H9 (cell line): ENCODE measurements around the gene KLHL3. TPM values are rescaled to one million over a fixed set of nuclear protein-coding genes. Genes with fewer than 3 reads are reported as not detected.

ENCODE experiments used
- DNase-seq: peaks from one replicate; pipeline ENCODE4 v3.0.0-alpha.2; 2017
- H2AFZ ChIP-seq: one replicate; pipeline ENCODE4 v1.6.1; 2013; ENCODE audit warnings: mild to moderate bottlenecking, low read length, control low read depth, moderate library complexity
- H2AK5ac ChIP-seq: 2 replicates; pipeline ENCODE4 v1.6.1; 2013; ENCODE audit warnings: low read length, control low read depth, mixed read lengths; ENCODE audit not compliant: insufficient read length
- H2BK120ac ChIP-seq: one replicate; pipeline ENCODE4 v1.6.1; 2013; ENCODE audit warnings: low read depth, mild to moderate bottlenecking, low read length, control low read depth, inconsistent platforms; ENCODE audit not compliant: poor library complexity, severe bottlenecking
- H2BK12ac ChIP-seq: 2 replicates; pipeline ENCODE4 v1.6.1; 2013; ENCODE audit warnings: low read length, control low read depth, mixed read lengths, low read depth; ENCODE audit not compliant: insufficient read length
- H2BK15ac ChIP-seq: 2 replicates; pipeline ENCODE4 v1.6.1; 2013; ENCODE audit warnings: low read depth, low read length, control low read depth
- H2BK20ac ChIP-seq: one replicate; pipeline ENCODE4 v1.6.1; 2013; ENCODE audit warnings: low read depth, mild to moderate bottlenecking, low read length, control low read depth, inconsistent platforms; ENCODE audit not compliant: poor library complexity, severe bottlenecking
- H2BK5ac ChIP-seq: 2 replicates; pipeline ENCODE4 v1.6.1; 2013; ENCODE audit warnings: low read length, control low read depth, mixed read lengths; ENCODE audit not compliant: insufficient read length
- H3K14ac ChIP-seq: 2 replicates; pipeline ENCODE4 v1.6.1; 2013; ENCODE audit warnings: low read length, control low read depth; ENCODE audit not compliant: insufficient read depth
- H3K18ac ChIP-seq: 2 replicates; pipeline ENCODE4 v1.6.1; 2013; ENCODE audit warnings: low read depth, mild to moderate bottlenecking, mixed read lengths, low read length, control low read depth; ENCODE audit not compliant: insufficient read length
- H3K23ac ChIP-seq: 2 replicates; pipeline ENCODE4 v1.6.1; 2013; ENCODE audit warnings: low read length, control low read depth, mixed read lengths, low read depth; ENCODE audit not compliant: insufficient read length
- H3K23me2 ChIP-seq: 2 replicates; pipeline ENCODE4 v1.6.1; 2013; ENCODE audit warnings: low read depth, mild to moderate bottlenecking, mixed read lengths, low read length, control low read depth; ENCODE audit not compliant: insufficient read length, poor library complexity, severe bottlenecking
- H3K27ac ChIP-seq: 2 replicates; pipeline ENCODE4 v1.5.1; 2013; ENCODE audit warnings: low read length, control low read depth, mixed read lengths, low read depth; ENCODE audit not compliant: insufficient read length
- H3K27me3 ChIP-seq: 2 replicates; pipeline ENCODE4 v1.6.1; 2013; ENCODE audit warnings: low read length, control low read depth, inconsistent platforms; ENCODE audit not compliant: insufficient read depth
- H3K4ac ChIP-seq: 2 replicates; pipeline ENCODE4 v1.6.1; 2013; ENCODE audit warnings: low read depth, mild to moderate bottlenecking, control low read depth, inconsistent platforms, low read length, moderate library complexity
- H3K4me1 ChIP-seq: 2 replicates; pipeline ENCODE4 v1.6.1; 2013; ENCODE audit warnings: low read length, control low read depth, inconsistent platforms; ENCODE audit not compliant: insufficient read depth
- H3K4me2 ChIP-seq: 2 replicates; pipeline ENCODE4 v1.6.1; 2013; ENCODE audit warnings: low read length, control low read depth, mixed read lengths; ENCODE audit not compliant: insufficient read length, insufficient read depth
- H3K56ac ChIP-seq: 2 replicates; pipeline ENCODE4 v1.6.1; 2013; ENCODE audit warnings: low read depth, mild to moderate bottlenecking, mixed read lengths, low read length, control low read depth; ENCODE audit not compliant: insufficient read length
- H3K79me1 ChIP-seq: 2 replicates; pipeline ENCODE4 v1.6.1; 2013; ENCODE audit warnings: low read depth, mild to moderate bottlenecking, moderate library complexity, low read length, control low read depth, inconsistent platforms; ENCODE audit not compliant: insufficient read depth, poor library complexity, severe bottlenecking
- H3K79me2 ChIP-seq: 2 replicates; pipeline ENCODE4 v1.6.1; 2013; ENCODE audit warnings: low read length, control low read depth, inconsistent platforms; ENCODE audit not compliant: insufficient read depth
- H3K9ac ChIP-seq: 2 replicates; pipeline ENCODE4 v1.6.1; 2013; ENCODE audit warnings: low read length, control low read depth, mixed read lengths; ENCODE audit not compliant: insufficient read length; ENCODE audit errors: extremely low read depth
- H3K9me3 ChIP-seq: one replicate; pipeline ENCODE4 v1.6.1; 2013; ENCODE audit warnings: low read depth, low read length, inconsistent platforms; ENCODE audit not compliant: control insufficient read depth
- H3T11ph ChIP-seq: one replicate; pipeline ENCODE4 v1.6.1; 2013; ENCODE audit warnings: mild to moderate bottlenecking, low read length, control low read depth, inconsistent platforms
- H4K20me1 ChIP-seq: one replicate; pipeline ENCODE4 v1.6.1; 2013; ENCODE audit not compliant: control insufficient read depth, insufficient read length, insufficient read depth
- H4K5ac ChIP-seq: 2 replicates; pipeline ENCODE4 v1.6.1; 2013; ENCODE audit warnings: low read depth, mild to moderate bottlenecking, mixed read lengths, low read length, control low read depth; ENCODE audit not compliant: insufficient read length
- H4K8ac ChIP-seq: replicated peaks from 2 replicates; pipeline ENCODE4 v1.6.1; 2013; ENCODE audit warnings: low read length, control low read depth, mixed read lengths, low read depth; ENCODE audit not compliant: insufficient read length
- H4K91ac ChIP-seq: 2 replicates; pipeline ENCODE4 v1.6.1; 2013; ENCODE audit warnings: low read depth, mild to moderate bottlenecking, moderate library complexity, mixed read lengths, low read length, control low read depth; ENCODE audit not compliant: insufficient read length
- H3K27ac Mint-ChIP-seq, 3 experiments: 2 replicates in 2 of 3; 3 replicates in 1 of 3; pipeline ENCODE4 v1.8.0; 2020 to 2021; ENCODE audit warnings: mixed read lengths in 3 of 3, mild to moderate bottlenecking in 1 of 3, moderate library complexity in 1 of 3
- H3K27me3 Mint-ChIP-seq: 2 replicates; pipeline ENCODE4 v1.8.0; 2021; ENCODE audit warnings: low read depth, mild to moderate bottlenecking, moderate library complexity, mixed read lengths
- H3K36me3 Mint-ChIP-seq, 3 experiments: 2 replicates in 2 of 3; 3 replicates in 1 of 3; pipeline ENCODE4 v1.8.0; 2020 to 2021; ENCODE audit warnings: low read depth in 3 of 3, mixed read lengths in 3 of 3; ENCODE audit not compliant: insufficient read depth in 1 of 3
- H3K4me1 Mint-ChIP-seq, 2 experiments: 2 replicates each; pipeline ENCODE4 v1.8.0; 2020; ENCODE audit warnings: mixed read lengths in 2 of 2
- H3K4me3 Mint-ChIP-seq, 2 experiments: 2 replicates in 1 of 2; 3 replicates in 1 of 2; pipeline ENCODE4 v1.8.0; 2020 to 2021; ENCODE audit warnings: mild to moderate bottlenecking in 2 of 2, mixed read lengths in 2 of 2, moderate library complexity in 1 of 2
- H3K9me3 Mint-ChIP-seq, 2 experiments: 2 replicates in 1 of 2; 3 replicates in 1 of 2; pipeline ENCODE4 v1.8.0; 2020; ENCODE audit warnings: mild to moderate bottlenecking in 2 of 2, mixed read lengths in 2 of 2, moderate library complexity in 1 of 2
- WGBS: extraction: QIAGEN DNeasy Blood & Tissue Kit; methylation state at CpG from one replicate; pipeline ENCODE4 v1.1.7; 2013; ENCODE audit warnings: missing lambda C conversion rate, low lambda C conversion rate, mixed read lengths; ENCODE audit not compliant: insufficient read length; ENCODE audit errors: extremely low coverage; 5-methylcytosine and 5-hydroxymethylcytosine counted together
- total RNA-seq: library from RNA; stranded (reverse); gene quantifications from 2 replicates; pipeline ENCODE4 v1.2.1, GENCODE V29; 2021
- TF ChIP-seq, protein P1 (sequence below): fragments of 200-600 bp; sonication (generic); conservative IDR thresholded peaks from 3 replicates; pipeline ENCODE4 v1.8.0; 2021; ENCODE audit warnings: antibody characterized with exemption, mild to moderate bottlenecking

Gene KLHL3
- total RNA-seq, 1 experiment from 2014 or later = 12.8 TPM

DNA sequence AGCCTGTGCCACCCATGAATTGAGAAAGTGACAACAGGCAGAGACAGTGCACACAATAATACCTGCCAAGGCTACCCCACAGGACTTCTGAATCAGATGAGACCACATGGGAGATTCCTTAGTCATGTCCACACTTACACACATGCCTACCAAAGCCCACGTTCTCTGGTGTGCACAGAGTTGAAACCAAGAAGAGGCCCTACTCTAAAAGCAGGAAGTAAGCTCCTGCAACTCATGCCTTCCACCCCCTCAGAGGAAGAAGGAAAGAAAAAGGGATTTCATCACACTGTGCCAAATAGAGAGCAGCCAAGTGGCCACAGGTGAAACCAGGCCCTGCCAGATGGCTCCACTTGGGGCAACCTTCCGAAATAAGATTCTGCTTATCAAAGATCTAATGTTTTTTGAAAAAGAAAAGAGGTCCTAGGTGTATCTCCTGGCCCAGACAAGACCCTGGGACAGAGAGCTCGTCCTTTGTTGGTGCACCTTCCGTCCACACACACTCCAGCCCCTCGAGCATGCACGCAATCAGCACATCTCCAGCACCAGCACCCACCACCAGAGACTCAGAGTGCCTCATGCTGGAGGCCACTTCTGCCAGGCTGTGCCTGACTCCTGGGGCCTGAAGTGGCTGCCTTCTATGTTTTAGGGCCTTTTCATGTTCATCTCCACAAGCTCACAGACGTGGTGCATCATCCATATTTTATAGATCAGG, 122.2 kb downstream of the KLHL3 start:
- Histone ChIP-seq H4K8ac (no peak overlapping the region), H2BK15ac (no peak overlapping the region), H3K56ac (no peak overlapping the region), H3K79me1 (no peaks in the 10 kb centered on the region), H3K27me3 (no peaks in the 10 kb centered on the region), H3K27ac (no peak overlapping the region), H3K9me3 (no peaks in the 10 kb centered on the region), H4K5ac (no peak overlapping the region), H3K4ac (no peak overlapping the region), H3K4me2 (no peak overlapping the region), H3K79me2 (no peaks in the 10 kb centered on the region), H3K4me1 (no peaks in the 10 kb centered on the region), H2AFZ (no peak overlapping the region), H4K20me1 (no peaks in the 10 kb centered on the region), H2BK120ac (no peak overlapping the region), H3T11ph (no peak overlapping the region), H2BK12ac (no peak overlapping the region), H4K91ac (no peak overlapping the region), H3K23me2 (no peaks in the 10 kb centered on the region), H2BK5ac (no peak overlapping the region), H2BK20ac (no peak overlapping the region), H2AK5ac (no peak overlapping the region), H3K18ac (no peak overlapping the region), H3K14ac (no peak overlapping the region), H3K23ac (no peak overlapping the region), H3K9ac (no peak overlapping the region)
- Mint-ChIP-seq H3K36me3 (no peaks in the 10 kb centered on the region), H3K27me3 (peaks cover 1% of the 10 kb centered on the region; the same call in 1 of the 2 replicates), H3K4me1 (no peaks in the 10 kb centered on the region; a peak in 2 of 4 replicates), H3K9me3 (no peaks in the 10 kb centered on the region), H3K4me3 (no peak overlapping the region), H3K27ac (no peak overlapping the region; a peak in 1 of 7 replicates)
- TF ChIP-seq, protein P1, sequence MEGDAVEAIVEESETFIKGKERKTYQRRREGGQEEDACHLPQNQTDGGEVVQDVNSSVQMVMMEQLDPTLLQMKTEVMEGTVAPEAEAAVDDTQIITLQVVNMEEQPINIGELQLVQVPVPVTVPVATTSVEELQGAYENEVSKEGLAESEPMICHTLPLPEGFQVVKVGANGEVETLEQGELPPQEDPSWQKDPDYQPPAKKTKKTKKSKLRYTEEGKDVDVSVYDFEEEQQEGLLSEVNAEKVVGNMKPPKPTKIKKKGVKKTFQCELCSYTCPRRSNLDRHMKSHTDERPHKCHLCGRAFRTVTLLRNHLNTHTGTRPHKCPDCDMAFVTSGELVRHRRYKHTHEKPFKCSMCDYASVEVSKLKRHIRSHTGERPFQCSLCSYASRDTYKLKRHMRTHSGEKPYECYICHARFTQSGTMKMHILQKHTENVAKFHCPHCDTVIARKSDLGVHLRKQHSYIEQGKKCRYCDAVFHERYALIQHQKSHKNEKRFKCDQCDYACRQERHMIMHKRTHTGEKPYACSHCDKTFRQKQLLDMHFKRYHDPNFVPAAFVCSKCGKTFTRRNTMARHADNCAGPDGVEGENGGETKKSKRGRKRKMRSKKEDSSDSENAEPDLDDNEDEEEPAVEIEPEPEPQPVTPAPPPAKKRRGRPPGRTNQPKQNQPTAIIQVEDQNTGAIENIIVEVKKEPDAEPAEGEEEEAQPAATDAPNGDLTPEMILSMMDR = no peak
- DNase-seq = no peak
- WGBS = no CpG with 5 or more reads among the region's 7 CpGs
